IMR-90 (cell line): Measurements from ENCODE around the gene AFG3L2.

Experiments
- ELK1 ChIP-seq: fragments of 150-350 bp; IDR thresholded peaks from 2 replicates; pipeline ENCODE4 v1.6.1; 2016; ENCODE audit warnings: low read depth, mild to moderate bottlenecking, low read length, moderate library complexity, borderline replicate concordance
- POLR2A ChIP-seq: IDR thresholded peaks from 2 replicates; pipeline ENCODE4 v1.6.1; 2012; ENCODE audit warnings: mild to moderate bottlenecking, low read depth, low read length
- SMC3 ChIP-seq: fragments of 150-350 bp; IDR thresholded peaks from 2 replicates; pipeline ENCODE4 v1.6.1; 2016; ENCODE audit warnings: low read depth, mild to moderate bottlenecking, antibody characterized with exemption, low read length, moderate library complexity
- USF2 ChIP-seq: fragments of 150-350 bp; IDR thresholded peaks from 2 replicates; pipeline ENCODE4 v1.6.1; 2017; ENCODE audit warnings: mild to moderate bottlenecking, antibody characterized with exemption, low read length, low read depth
- TF ChIP-seq, protein P1 (sequence below): conservative IDR thresholded peaks from 2 replicates; pipeline ENCODE4 v1.5.1; 2012; ENCODE audit warnings: mild to moderate bottlenecking, low read depth, low read length, improper control_type of control experiment

GRCh38 chr18:12305930-12306629, 70.9 kb downstream of the AFG3L2 start:
- TF ChIP-seq, protein P1, sequence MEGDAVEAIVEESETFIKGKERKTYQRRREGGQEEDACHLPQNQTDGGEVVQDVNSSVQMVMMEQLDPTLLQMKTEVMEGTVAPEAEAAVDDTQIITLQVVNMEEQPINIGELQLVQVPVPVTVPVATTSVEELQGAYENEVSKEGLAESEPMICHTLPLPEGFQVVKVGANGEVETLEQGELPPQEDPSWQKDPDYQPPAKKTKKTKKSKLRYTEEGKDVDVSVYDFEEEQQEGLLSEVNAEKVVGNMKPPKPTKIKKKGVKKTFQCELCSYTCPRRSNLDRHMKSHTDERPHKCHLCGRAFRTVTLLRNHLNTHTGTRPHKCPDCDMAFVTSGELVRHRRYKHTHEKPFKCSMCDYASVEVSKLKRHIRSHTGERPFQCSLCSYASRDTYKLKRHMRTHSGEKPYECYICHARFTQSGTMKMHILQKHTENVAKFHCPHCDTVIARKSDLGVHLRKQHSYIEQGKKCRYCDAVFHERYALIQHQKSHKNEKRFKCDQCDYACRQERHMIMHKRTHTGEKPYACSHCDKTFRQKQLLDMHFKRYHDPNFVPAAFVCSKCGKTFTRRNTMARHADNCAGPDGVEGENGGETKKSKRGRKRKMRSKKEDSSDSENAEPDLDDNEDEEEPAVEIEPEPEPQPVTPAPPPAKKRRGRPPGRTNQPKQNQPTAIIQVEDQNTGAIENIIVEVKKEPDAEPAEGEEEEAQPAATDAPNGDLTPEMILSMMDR, result no peak
- TF ChIP-seq POLR2A, result no peak
- no peak for TF ChIP-seq ELK1
- TF ChIP-seq SMC3, result no peak
- TF ChIP-seq USF2, result no peak
